H9 (cell line): Measurements from ENCODE around the gene STAMBPL1. TPM values are rescaled to one million over a fixed set of nuclear protein-coding genes. Genes with fewer than 3 reads are reported as not detected.
A peak's percentile ranks its signal among the peaks of the same experiment; 100 is the strongest.
"Not testable (repeated sequence)": the region's sequence is repeated elsewhere in the genome, so short reads cannot be mapped to it uniquely, and the experiment has no call there.

ENCODE experiments used
- DNase-seq: peaks from one replicate; pipeline ENCODE4 v3.0.0-alpha.2; 2017
- H2AFZ ChIP-seq: one replicate; pipeline ENCODE4 v1.6.1; 2013; ENCODE audit warnings: mild to moderate bottlenecking, low read length, control low read depth, moderate library complexity
- H2AK5ac ChIP-seq: 2 replicates; pipeline ENCODE4 v1.6.1; 2013; ENCODE audit warnings: low read length, control low read depth, mixed read lengths; ENCODE audit not compliant: insufficient read length
- H2BK120ac ChIP-seq: one replicate; pipeline ENCODE4 v1.6.1; 2013; ENCODE audit warnings: low read depth, mild to moderate bottlenecking, low read length, control low read depth, inconsistent platforms; ENCODE audit not compliant: poor library complexity, severe bottlenecking
- H2BK12ac ChIP-seq: 2 replicates; pipeline ENCODE4 v1.6.1; 2013; ENCODE audit warnings: low read length, control low read depth, mixed read lengths, low read depth; ENCODE audit not compliant: insufficient read length
- H2BK15ac ChIP-seq: 2 replicates; pipeline ENCODE4 v1.6.1; 2013; ENCODE audit warnings: low read depth, low read length, control low read depth
- H2BK20ac ChIP-seq: one replicate; pipeline ENCODE4 v1.6.1; 2013; ENCODE audit warnings: low read depth, mild to moderate bottlenecking, low read length, control low read depth, inconsistent platforms; ENCODE audit not compliant: poor library complexity, severe bottlenecking
- H2BK5ac ChIP-seq: 2 replicates; pipeline ENCODE4 v1.6.1; 2013; ENCODE audit warnings: low read length, control low read depth, mixed read lengths; ENCODE audit not compliant: insufficient read length
- H3K14ac ChIP-seq: 2 replicates; pipeline ENCODE4 v1.6.1; 2013; ENCODE audit warnings: low read length, control low read depth; ENCODE audit not compliant: insufficient read depth
- H3K18ac ChIP-seq: 2 replicates; pipeline ENCODE4 v1.6.1; 2013; ENCODE audit warnings: low read depth, mild to moderate bottlenecking, mixed read lengths, low read length, control low read depth; ENCODE audit not compliant: insufficient read length
- H3K23ac ChIP-seq: 2 replicates; pipeline ENCODE4 v1.6.1; 2013; ENCODE audit warnings: low read length, control low read depth, mixed read lengths, low read depth; ENCODE audit not compliant: insufficient read length
- H3K23me2 ChIP-seq: 2 replicates; pipeline ENCODE4 v1.6.1; 2013; ENCODE audit warnings: low read depth, mild to moderate bottlenecking, mixed read lengths, low read length, control low read depth; ENCODE audit not compliant: insufficient read length, poor library complexity, severe bottlenecking
- H3K27ac ChIP-seq: 2 replicates; pipeline ENCODE4 v1.5.1; 2013; ENCODE audit warnings: low read length, control low read depth, mixed read lengths, low read depth; ENCODE audit not compliant: insufficient read length
- H3K27me3 ChIP-seq: 2 replicates; pipeline ENCODE4 v1.6.1; 2013; ENCODE audit warnings: low read length, control low read depth, inconsistent platforms; ENCODE audit not compliant: insufficient read depth
- H3K4ac ChIP-seq: 2 replicates; pipeline ENCODE4 v1.6.1; 2013; ENCODE audit warnings: low read depth, mild to moderate bottlenecking, control low read depth, inconsistent platforms, low read length, moderate library complexity
- H3K4me1 ChIP-seq: 2 replicates; pipeline ENCODE4 v1.6.1; 2013; ENCODE audit warnings: low read length, control low read depth, inconsistent platforms; ENCODE audit not compliant: insufficient read depth
- H3K4me2 ChIP-seq: 2 replicates; pipeline ENCODE4 v1.6.1; 2013; ENCODE audit warnings: low read length, control low read depth, mixed read lengths; ENCODE audit not compliant: insufficient read length, insufficient read depth
- H3K56ac ChIP-seq: 2 replicates; pipeline ENCODE4 v1.6.1; 2013; ENCODE audit warnings: low read depth, mild to moderate bottlenecking, mixed read lengths, low read length, control low read depth; ENCODE audit not compliant: insufficient read length
- H3K79me1 ChIP-seq: 2 replicates; pipeline ENCODE4 v1.6.1; 2013; ENCODE audit warnings: low read depth, mild to moderate bottlenecking, moderate library complexity, low read length, control low read depth, inconsistent platforms; ENCODE audit not compliant: insufficient read depth, poor library complexity, severe bottlenecking
- H3K79me2 ChIP-seq: 2 replicates; pipeline ENCODE4 v1.6.1; 2013; ENCODE audit warnings: low read length, control low read depth, inconsistent platforms; ENCODE audit not compliant: insufficient read depth
- H3K9ac ChIP-seq: 2 replicates; pipeline ENCODE4 v1.6.1; 2013; ENCODE audit warnings: low read length, control low read depth, mixed read lengths; ENCODE audit not compliant: insufficient read length; ENCODE audit errors: extremely low read depth
- H3K9me3 ChIP-seq: one replicate; pipeline ENCODE4 v1.6.1; 2013; ENCODE audit warnings: low read depth, low read length, inconsistent platforms; ENCODE audit not compliant: control insufficient read depth
- H3T11ph ChIP-seq: one replicate; pipeline ENCODE4 v1.6.1; 2013; ENCODE audit warnings: mild to moderate bottlenecking, low read length, control low read depth, inconsistent platforms
- H4K20me1 ChIP-seq: one replicate; pipeline ENCODE4 v1.6.1; 2013; ENCODE audit not compliant: control insufficient read depth, insufficient read length, insufficient read depth
- H4K5ac ChIP-seq: 2 replicates; pipeline ENCODE4 v1.6.1; 2013; ENCODE audit warnings: low read depth, mild to moderate bottlenecking, mixed read lengths, low read length, control low read depth; ENCODE audit not compliant: insufficient read length
- H4K8ac ChIP-seq: replicated peaks from 2 replicates; pipeline ENCODE4 v1.6.1; 2013; ENCODE audit warnings: low read length, control low read depth, mixed read lengths, low read depth; ENCODE audit not compliant: insufficient read length
- H4K91ac ChIP-seq: 2 replicates; pipeline ENCODE4 v1.6.1; 2013; ENCODE audit warnings: low read depth, mild to moderate bottlenecking, moderate library complexity, mixed read lengths, low read length, control low read depth; ENCODE audit not compliant: insufficient read length
- H3K27ac Mint-ChIP-seq, 3 experiments: 2 replicates in 2 of 3; 3 replicates in 1 of 3; pipeline ENCODE4 v1.8.0; 2020 to 2021; ENCODE audit warnings: mixed read lengths in 3 of 3, mild to moderate bottlenecking in 1 of 3, moderate library complexity in 1 of 3
- H3K27me3 Mint-ChIP-seq: 2 replicates; pipeline ENCODE4 v1.8.0; 2021; ENCODE audit warnings: low read depth, mild to moderate bottlenecking, moderate library complexity, mixed read lengths
- H3K36me3 Mint-ChIP-seq, 3 experiments: 2 replicates in 2 of 3; 3 replicates in 1 of 3; pipeline ENCODE4 v1.8.0; 2020 to 2021; ENCODE audit warnings: low read depth in 3 of 3, mixed read lengths in 3 of 3; ENCODE audit not compliant: insufficient read depth in 1 of 3
- H3K4me1 Mint-ChIP-seq, 2 experiments: 2 replicates each; pipeline ENCODE4 v1.8.0; 2020; ENCODE audit warnings: mixed read lengths in 2 of 2
- H3K4me3 Mint-ChIP-seq, 2 experiments: 2 replicates in 1 of 2; 3 replicates in 1 of 2; pipeline ENCODE4 v1.8.0; 2020 to 2021; ENCODE audit warnings: mild to moderate bottlenecking in 2 of 2, mixed read lengths in 2 of 2, moderate library complexity in 1 of 2
- H3K9me3 Mint-ChIP-seq, 2 experiments: 2 replicates in 1 of 2; 3 replicates in 1 of 2; pipeline ENCODE4 v1.8.0; 2020; ENCODE audit warnings: mild to moderate bottlenecking in 2 of 2, mixed read lengths in 2 of 2, moderate library complexity in 1 of 2
- CTCF ChIP-seq: fragments of 200-600 bp; sonication (generic); conservative IDR thresholded peaks from 3 replicates; pipeline ENCODE4 v1.8.0; 2021; ENCODE audit warnings: antibody characterized with exemption, mild to moderate bottlenecking
- WGBS: extraction: QIAGEN DNeasy Blood & Tissue Kit; methylation state at CpG from one replicate; pipeline ENCODE4 v1.1.7; 2013; ENCODE audit warnings: missing lambda C conversion rate, low lambda C conversion rate, mixed read lengths; ENCODE audit not compliant: insufficient read length; ENCODE audit errors: extremely low coverage; 5-methylcytosine and 5-hydroxymethylcytosine counted together
- total RNA-seq: library from RNA; stranded (reverse); gene quantifications from 2 replicates; pipeline ENCODE4 v1.2.1, GENCODE V29; 2021

Gene STAMBPL1
- total RNA-seq, 1 experiment from 2014 or later, result 3.2 TPM

- H3K36me3 Mint-ChIP-seq, result no peaks in the 10 kb centered on the region
- no peak overlapping the region for H2AFZ ChIP-seq
- no peak overlapping the region for H4K5ac ChIP-seq
- no peak overlapping the region for H4K91ac ChIP-seq
- H4K20me1 ChIP-seq, result no peaks in the 10 kb centered on the region
- no peaks in the 10 kb centered on the region; the same call in 1 of the 2 replicates for H3K27me3 ChIP-seq
- H2BK5ac ChIP-seq, result no peak overlapping the region
- no peak overlapping the region for H2BK120ac ChIP-seq
- no peak overlapping the region for H2BK15ac ChIP-seq
- no peak overlapping the region for H3K9ac ChIP-seq
- H2BK20ac ChIP-seq, result no peak overlapping the region
- TF ChIP-seq CTCF, result no peak
- peaks cover 11% of the 10 kb centered on the region for H3K23me2 ChIP-seq
- H3K56ac ChIP-seq, result no peak overlapping the region
- H3K4me2 ChIP-seq, result no peak overlapping the region
- no peaks in the 10 kb centered on the region for H3K79me1 ChIP-seq
- H3K14ac ChIP-seq, result no peak overlapping the region
- peak overlapping the region; percentile 90 to 93; a peak in 4 of 5 replicates for H3K4me3 Mint-ChIP-seq
- no peak overlapping the region for H3K23ac ChIP-seq
- no peaks in the 10 kb centered on the region for H3K79me2 ChIP-seq
- no peak overlapping the region for H3K4ac ChIP-seq
- no peak overlapping the region for H3K27ac Mint-ChIP-seq
- no peak overlapping the region for H4K8ac ChIP-seq
- H3K4me1 ChIP-seq, result no peaks in the 10 kb centered on the region; the same call in 1 of the 2 replicates
- no peaks in the 10 kb centered on the region for H3K9me3 ChIP-seq
- no peak overlapping the region for H2AK5ac ChIP-seq
- H3T11ph ChIP-seq, result no peak overlapping the region
- peaks cover 20 to 34% of the 10 kb centered on the region in 2 experiments for H3K4me1 Mint-ChIP-seq
- no peak overlapping the region for H3K18ac ChIP-seq
- peaks cover 17% of the 10 kb centered on the region for H3K27me3 Mint-ChIP-seq
- no CpG with 5 or more reads among the region's 5 CpGs for WGBS
- no peak for DNase-seq
- H3K27ac ChIP-seq, result no peak overlapping the region
- H3K9me3 Mint-ChIP-seq, result no peaks in the 10 kb centered on the region
- H2BK12ac ChIP-seq, result no peak overlapping the region
Observed at GRCh38 chr10:88881922-88882645, 2.0 kb downstream of the STAMBPL1 start.

- H3K4me1 Mint-ChIP-seq, result peaks cover 20 to 34% of the 10 kb centered on the region in 2 experiments
- H3K18ac ChIP-seq, DNase-seq, H2BK120ac ChIP-seq, H3K14ac ChIP-seq, H2AK5ac ChIP-seq, H4K8ac ChIP-seq, H3T11ph ChIP-seq, H3K56ac ChIP-seq, H3K4me3 Mint-ChIP-seq, H3K27ac ChIP-seq, H3K4me2 ChIP-seq, H4K20me1 ChIP-seq, H3K4me1 ChIP-seq, H3K9me3 Mint-ChIP-seq, H3K79me1 ChIP-seq, H4K91ac ChIP-seq, H3K27ac Mint-ChIP-seq, H3K27me3 ChIP-seq, H3K9me3 ChIP-seq, H3K9ac ChIP-seq, H4K5ac ChIP-seq, H3K79me2 ChIP-seq, H2BK20ac ChIP-seq, H2BK5ac ChIP-seq, H2AFZ ChIP-seq, H3K4ac ChIP-seq, H2BK15ac ChIP-seq, H2BK12ac ChIP-seq, H3K36me3 Mint-ChIP-seq, H3K23ac ChIP-seq: not testable (repeated sequence)
- WGBS, result no CpG with 5 or more reads among the region's 8 CpGs
- H3K23me2 ChIP-seq, result peaks cover 11% of the 10 kb centered on the region
- H3K27me3 Mint-ChIP-seq, result peaks cover 17% of the 10 kb centered on the region
Observed at GRCh38 chr10:88882646-88883447, 2.8 kb downstream of the STAMBPL1 start.
